DMS53 (cell line): Measurements from ENCODE around the gene CNTNAP2.

ENCODE experiments used
- DNase-seq: peaks from one replicate; lab custom pipeline; 2025; lab: John Stamatoyannopoulos, UW

The CNTNAP2 gene

DNA sequence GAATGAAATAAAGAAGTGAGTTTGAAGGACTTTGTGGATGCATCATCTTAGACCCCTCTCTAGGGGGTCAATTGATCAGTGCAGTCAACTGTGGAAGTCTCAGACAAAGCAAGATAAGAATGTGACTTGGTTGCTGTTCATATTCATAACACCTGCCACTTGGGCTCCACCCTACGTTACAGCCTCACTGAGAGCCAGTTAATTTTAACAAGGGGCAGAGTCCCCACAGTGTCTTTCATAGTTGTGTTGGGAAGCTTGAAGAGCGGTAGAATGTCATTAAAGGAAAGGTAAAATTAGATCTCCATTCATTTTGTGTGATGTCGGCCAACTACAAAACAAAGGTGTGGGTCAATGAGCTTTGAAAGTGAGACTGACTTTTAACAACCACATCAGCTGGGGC lies 2031.9 kb downstream of the CNTNAP2 start:
- DNase-seq = no peak

DNA sequence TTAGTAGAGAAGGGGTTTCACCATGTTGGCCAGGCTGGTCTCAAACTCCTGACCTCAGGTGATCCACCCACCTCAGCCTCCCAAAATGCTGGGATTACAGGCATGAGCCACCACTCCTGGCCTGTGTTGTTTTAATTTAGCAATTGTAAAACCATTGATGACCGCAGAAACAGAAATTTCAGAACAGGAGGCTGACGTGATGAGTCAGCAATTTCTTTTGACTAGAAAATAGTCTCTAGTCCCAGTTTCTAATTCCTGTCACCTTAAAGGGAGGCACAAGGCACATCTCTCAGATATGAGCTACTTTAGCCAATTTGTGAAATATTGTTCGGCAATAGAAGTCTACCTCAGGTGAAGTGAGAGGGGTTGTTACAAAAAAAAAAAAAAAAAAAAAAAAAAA lies 2033.1 kb downstream of the CNTNAP2 start:
- no peak for DNase-seq

DNA sequence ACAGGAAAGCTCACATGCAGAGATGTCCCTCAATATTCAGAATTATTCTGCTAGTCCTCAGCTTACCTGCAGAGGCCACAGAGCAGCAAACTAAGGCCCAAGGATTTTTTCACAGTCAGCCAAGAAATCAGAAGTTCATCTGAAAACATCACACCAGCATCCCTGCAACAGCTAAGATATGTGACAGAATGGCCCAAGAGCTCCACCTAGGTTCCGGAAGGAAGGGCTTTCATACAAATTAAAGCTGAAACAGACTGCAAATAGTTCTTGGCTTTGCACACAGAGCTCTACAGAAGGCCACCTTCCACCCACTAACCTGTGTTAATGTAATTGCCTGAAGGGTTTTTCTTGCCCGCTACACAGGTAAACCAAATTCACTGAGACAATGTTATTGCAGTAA lies 2035.2 kb downstream of the CNTNAP2 start:
- DNase-seq = no peak

DNA sequence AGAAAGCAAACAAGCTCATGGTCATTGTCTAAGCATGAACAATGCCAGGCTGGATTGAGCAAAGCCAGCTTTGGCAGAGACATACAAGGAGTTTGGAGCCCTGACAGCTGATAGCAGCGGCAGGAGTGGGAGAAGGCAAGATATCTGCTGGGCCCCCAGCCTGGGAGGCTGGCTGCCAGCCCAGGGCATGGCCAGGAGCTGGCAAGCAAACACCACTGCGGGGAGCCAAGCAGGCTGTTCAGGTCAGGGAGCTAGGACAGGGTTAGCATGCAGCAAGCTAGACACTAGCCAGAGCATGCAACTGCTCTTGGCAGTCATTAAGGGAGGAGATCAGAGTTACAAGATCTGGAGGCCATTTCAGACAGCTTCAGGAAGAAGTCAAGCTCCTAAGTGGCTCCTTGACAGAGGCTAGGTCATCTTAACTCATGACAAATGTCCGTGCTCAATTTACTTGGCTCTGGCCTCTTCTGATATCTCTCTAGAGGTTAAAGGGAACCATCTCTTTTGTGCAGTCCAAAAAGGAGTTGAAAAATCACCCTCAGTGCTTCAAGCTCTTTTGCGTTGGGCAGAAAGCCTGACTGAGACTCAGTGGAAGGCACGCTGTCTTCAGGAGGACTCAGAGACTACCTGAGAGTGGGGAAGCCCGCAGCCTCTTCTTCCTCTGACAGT lies 2037.1 kb downstream of the CNTNAP2 start:
- no peak for DNase-seq

DNA sequence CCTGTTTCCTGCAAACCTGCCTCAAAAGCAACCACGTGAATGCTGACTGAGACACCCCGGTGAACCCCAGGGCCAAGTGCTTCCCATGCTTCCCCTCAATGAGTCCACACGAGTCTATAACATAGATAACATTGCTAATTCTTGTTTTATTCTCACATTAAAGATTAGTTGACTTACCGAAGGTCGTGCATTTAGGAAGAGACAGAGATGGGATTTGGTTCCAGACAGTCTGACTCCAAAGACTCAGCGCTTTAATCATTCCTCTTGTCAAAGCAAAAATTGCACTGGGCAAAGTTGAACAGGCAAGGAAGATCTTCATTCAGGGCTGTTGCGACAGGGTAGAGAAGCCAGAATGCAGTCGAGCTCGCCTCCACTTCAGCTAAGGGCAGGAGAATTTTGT lies 2038.4 kb downstream of the CNTNAP2 start:
- no peak for DNase-seq

DNA sequence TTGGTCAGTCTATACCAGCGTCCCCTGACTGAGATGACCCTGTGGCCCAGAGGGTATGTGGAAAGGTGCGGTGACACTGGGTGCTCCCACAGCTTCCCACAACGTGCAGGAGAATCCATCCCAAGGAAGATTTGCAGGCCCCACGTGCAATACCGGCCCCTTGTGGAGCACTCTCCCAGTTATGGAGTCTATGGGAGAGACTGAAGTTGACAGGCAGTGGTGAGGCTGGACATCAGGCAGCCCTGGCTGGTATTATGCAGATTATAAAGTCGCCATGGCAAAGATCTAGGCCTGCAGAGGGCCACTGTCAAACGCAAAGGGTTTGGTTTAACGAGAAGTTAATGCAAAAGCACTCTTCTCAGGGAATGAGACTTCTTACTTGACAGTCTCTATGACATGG lies 2039.2 kb downstream of the CNTNAP2 start:
- no peak for DNase-seq

DNA sequence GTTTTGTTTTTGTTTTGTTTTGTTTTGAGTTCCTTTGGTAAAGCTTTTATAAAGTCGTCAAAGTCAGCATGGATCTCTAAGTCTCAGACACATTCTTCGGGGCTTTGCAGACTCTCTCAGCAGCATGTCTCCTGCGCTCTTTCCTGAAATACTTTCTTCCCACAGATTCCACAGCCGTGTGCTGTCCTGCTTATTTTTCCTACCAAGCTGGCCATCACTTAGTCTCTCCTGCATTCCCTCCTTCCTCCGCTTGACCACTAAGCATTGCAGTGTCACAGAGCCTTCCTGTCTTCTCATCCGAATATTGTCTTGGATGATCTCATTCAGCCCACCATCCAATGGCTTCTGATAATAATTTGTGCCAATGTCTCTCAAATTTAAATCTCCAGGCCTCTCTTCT lies 2039.6 kb downstream of the CNTNAP2 start:
- DNase-seq = no peak

DNA sequence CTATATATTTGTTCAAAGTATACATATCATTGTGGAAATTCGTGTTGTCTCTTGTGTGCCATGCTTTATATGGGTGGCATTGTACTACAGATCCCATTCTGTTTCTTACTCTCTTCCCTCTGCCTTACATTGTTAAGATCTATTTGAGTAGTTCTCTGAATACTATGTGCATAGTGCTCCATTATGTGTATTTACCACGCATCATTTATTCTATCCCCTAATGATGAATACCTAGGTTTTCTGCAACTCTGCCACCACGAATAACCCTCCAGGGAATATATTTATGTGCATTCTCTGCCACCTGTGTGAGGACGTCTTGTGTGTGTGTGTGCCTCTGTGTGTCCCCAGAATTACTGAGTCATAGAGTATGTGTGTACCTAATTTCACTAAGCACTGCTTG lies 2042.7 kb downstream of the CNTNAP2 start:
- DNase-seq = no peak

DNA sequence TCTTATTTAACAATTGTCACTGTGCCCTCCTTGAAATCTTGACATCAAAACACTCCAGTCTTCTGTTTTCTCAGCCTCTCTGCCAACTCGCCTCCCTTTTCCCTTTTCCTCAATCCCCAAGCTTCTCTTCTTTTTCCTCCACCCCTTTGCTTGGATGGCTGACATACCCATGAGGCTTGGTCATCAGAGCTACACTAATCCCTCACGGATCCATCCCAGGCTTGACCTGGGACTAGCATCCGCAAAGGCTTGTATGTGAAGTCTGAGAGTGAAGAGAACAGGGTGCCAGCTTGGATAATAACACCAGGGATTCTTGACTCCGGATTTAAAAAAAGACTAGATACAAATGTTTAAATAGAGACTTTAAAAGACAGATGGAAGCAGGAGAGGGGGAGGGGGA lies 2045.2 kb downstream of the CNTNAP2 start:
- DNase-seq = no peak

DNA sequence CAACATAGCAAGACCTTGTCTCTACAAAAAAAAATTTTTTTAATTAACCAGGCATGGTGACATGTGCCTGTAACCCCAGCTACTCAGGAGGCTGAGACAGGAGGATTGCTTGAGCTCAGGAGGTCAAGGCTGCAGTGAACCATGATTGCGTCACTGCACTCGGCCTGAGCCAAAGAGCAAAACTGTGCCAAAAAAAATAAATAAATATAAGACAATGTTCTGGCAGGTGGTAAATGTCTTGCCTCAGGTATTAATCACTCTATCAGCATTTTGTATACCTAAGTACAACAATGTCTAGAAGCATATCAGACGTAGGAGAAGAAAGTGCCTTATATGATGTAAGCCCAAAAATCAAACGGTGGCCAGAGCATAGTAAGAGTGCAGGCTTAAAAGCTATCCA lies 2046.2 kb downstream of the CNTNAP2 start:
- no peak for DNase-seq

DNA sequence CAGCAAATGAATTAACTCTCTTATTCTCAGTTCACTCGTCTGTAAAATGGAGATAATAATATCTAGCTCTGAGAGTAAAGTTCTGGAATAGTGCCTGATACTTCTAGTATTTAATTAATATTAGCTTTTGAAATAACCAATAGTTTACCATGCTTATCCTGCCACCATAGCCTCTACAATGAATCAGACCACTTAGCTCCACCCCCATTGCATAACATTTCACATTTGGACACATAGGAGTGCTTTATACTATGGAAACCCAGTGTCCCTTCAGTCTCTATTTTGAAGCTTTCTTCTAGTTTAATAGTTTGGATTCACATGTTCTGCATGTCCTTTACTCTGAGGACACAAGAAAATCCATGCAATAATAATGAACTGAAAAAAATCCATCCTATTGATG lies 2046.6 kb downstream of the CNTNAP2 start:
- DNase-seq = no peak

DNA sequence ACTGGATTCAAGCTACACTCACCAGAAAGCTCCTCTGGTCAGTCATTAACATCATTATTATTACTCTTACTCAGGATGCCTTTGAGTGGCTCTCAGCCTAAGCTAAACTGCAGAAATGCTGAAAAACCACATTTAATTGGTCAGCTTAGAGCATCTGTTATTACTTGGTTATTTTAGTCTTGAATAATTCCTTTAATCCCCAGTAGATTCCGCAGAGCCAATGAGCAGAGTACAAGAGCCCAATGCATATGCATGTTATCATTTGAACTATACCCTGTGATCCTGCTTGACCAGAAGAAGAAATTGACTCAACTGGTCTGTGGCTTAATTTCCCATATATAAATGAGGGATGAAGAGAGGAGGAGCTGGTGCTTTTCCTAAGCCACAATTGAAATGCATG lies 2056.3 kb downstream of the CNTNAP2 start:
- DNase-seq = no peak

DNA sequence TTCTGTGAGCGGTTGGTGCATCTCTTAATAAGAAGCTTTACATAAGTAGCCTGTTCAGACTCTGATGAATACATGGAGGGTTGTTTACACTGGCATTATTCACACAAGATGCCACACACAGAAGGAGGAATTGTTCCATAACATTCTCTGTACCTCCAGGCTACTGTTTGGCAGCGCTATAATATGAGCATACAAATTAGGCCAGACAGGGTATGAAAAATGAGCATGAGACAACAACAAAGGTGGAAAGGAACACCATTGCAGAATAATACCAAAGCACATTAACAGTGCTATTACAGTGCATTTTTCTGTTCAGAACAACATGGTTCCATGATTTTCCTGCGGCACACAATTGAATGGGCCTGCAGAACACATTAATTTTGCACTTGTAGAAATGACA lies 2056.8 kb downstream of the CNTNAP2 start:
- no peak for DNase-seq

DNA sequence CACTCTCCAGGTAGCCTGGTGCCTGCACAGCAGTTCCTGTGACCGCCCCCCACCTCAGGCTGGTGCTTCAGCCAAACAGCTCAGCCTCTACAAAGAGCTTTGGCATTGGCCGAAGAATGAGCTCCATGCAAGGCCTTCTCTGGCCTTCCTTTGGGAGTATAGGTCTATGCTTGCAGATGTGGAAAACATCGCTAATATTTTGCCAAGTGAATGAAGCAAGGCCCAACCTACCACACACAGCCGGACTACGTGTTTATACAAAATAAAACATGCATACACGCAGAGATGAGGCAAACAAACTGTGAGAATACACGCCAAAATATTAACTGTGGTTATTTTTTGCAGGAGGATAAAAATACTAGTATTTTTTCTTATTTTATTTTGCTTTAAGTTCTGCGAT lies 2057.8 kb downstream of the CNTNAP2 start:
- no peak for DNase-seq

DNA sequence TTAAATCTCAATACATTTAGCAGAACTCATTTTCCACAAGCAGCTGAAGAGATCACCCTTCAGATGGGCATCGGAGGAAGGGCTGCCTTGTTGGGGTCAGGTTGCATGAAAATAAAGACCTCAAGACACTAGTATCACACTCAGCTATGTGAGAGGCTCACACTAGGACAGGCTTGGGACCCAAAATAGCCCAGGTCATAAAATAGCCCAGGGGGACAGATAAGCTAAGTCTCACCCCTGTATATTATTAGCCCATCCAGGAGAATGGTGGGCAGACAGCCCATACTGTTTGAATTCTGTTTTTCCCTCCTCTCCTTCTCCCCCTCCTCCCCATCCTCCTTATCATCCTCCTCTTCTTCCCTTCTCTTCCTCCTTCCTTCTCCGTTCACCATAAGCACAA lies 2058.9 kb downstream of the CNTNAP2 start:
- no peak for DNase-seq

DNA sequence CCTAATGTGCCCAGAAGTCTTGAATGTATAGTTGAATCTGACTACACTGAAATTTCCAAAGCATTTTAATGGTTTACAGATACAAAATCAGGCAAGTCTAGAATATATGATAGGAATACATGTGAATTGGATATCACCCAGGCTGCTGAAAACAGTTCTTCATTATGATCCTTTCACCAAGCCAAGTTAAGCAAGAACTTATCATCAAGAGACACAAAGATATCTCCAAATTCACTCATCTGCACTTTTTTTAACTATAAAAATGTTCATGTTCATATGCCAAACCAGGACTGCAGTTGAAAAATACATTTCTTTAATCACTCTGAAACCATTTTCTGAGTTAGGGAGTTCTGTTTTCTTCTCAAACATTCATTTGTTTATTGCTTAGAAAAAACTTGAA lies 2061.4 kb downstream of the CNTNAP2 start:
- DNase-seq = no peak

DNA sequence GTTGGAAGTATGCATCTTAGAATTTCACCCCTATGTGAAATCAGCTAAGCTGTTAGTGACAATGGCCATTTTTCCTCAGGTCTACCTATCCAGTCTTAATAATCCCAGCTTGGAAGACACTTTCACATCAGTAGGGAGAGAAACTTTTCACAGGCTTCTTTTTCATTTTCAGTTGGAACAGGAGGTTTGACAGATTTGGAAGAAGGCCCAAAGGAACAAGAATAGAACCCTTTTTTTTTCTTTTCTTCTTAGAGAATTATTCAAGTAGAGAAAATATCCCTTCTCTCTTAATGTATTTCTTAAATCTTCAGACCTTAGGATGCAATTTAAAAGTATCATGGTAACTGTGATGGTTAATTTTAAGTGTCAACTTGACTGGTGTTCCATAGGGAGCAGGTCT lies 2063.5 kb downstream of the CNTNAP2 start:
- DNase-seq = no peak

DNA sequence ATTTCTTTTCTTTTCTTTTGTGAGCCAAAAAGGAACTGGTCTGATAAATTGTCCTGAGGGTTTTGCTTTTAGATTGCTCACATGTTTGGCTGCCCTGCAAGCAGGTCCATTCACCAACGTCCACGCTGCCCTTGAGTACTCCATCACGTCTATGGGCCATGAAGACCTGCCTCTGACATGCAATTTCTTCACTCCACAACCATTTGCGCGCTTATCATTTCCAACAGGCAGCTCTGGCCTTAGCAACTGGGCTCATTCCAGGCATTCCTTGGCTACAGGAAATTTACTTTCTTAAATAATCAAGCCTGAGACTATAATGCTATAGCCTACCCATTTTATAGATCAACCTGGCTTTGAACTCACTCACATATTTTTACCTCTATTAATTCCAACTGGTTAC lies 2065.7 kb downstream of the CNTNAP2 start:
- DNase-seq = no peak

DNA sequence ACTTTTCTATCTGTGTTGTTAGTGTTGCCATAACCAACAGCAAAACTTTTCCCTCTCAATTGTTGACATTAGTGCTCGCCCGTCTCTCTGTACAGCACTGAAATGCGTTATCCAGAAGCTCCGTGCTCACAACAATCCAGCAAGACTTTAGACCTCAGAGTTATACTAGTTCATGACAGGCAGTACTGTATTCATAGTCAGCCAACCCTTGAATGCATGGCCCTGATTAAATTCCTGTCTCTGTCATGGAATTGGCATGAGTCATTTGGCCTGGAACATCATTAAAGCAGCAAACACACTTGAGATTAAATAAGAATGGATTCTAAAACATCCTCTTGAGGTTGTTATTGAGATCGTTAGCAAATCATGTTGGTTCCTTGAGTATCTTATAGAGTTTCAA lies 2068.4 kb downstream of the CNTNAP2 start:
- DNase-seq = peak; percentile 15

DNA sequence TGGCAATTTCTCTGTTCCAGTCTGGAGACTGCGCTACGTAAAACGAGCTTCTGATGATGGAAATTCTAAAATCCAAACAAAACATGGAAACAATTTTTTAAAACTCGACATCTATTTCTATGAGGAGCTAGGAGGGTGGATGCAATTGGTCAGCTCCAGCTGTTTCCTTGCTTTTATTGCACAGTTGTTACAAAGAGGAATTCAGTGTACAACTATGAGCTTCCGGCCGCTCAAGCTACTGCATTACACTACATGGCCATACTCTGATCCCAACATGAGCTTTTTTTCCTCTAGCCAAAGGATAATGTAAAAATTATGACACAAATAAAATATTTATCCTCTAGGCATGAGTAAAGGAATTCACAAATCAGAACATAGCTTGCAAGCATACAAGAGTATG lies 2070.9 kb downstream of the CNTNAP2 start:
- no peak for DNase-seq

DNA sequence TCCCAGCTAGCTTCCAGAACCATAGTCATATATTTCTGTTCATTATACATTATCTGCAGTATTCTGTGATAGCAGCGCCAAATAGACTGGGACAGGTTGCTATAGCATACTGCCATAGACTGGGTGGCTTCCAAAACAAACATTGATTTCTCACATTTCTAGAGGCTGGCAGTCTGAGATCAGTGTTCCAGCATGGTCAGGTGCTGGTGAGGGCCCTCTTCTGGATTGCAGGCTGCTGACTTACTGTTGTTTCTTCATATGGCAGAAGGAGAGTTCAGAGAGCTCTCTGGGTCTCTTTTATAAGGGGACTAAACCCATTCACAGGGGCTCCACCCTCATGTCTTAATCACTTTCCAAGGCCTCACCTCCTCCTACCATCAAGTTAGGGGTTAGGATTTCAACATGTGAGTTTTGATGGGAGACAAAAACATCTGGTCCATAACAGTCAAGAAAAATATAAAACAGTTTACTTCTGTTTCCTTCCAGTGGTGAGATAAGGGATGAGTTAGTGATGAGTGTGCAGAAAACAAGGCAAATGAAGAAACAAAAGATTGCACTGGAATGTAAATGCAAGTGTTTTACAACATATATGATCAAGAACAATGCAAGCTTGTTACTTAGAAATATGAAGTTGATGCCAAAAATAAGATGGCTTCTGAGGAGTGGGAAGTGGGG lies 2074.9 kb downstream of the CNTNAP2 start:
- DNase-seq = peak; percentile 83

DNA sequence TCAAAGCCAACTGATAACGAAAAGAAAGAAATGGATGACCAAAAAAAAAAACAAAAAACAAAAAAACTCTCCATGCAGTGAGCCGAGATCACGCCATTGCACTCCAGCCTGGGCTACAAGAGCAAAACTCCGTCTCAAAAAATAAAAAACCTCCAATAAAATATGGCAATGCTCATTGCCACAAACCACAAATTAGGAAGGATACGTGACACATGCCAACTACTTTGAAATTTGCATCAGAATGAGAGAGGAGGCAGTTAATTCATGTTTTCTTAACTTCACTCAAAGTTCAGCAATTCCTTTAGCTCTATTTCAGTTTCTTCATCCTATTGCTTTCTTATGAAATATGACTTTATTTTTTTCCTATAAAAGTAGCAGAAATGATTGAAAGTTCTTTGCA lies 2075.9 kb downstream of the CNTNAP2 start:
- DNase-seq = no peak

DNA sequence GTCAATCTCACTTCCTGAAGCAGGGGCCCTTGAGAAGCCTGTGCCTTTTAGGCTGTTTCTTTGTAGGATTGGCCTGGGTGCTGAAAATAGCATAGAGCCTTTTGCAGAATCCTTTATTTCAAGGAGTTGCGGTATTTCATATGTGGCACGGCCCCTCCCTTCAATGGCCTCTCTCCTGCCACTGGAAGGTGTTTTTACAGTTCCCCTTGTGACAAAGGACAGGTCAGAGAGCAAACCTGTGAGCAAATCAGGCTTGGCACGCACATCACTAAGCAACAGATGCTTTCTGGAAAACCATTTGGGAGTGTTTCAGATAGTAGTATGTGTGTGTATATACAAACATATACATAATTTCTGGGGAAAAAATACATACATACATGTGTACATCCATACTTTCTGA lies 2085.4 kb downstream of the CNTNAP2 start:
- DNase-seq = no peak

DNA sequence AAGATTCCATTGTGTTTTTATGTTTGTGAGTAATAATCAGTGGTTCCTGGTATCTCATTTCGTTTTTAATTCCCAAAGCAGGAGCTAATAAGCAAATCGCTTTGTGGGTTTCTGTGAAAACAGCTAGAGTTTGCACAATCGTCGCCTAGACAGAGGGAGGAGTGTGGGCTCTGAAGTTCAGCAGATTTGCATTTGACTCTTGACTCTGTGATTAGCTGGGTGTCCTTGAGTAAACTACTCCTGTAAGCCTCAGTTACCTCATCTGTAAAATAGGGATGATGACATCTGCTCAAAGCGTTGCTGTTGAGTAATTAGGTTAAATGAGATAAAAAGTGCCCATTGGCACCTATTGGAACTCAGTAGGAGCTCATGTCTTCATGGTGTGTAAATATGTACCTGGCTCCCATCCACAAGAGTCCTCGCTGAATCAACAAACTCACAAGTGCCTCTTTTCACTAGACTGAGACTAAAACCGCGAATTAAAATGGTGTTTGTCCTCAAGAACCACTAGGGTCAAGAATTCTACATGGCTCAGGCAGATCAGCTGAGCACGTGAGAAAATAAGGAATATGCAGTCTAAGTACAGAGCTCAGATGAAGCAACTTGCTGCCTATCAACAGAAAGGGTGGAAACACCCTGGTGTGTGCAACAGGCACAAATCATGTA lies 2088.2 kb downstream of the CNTNAP2 start:
- DNase-seq = peak; percentile 94
